Measurements from ENCODE around the gene LDLRAD4. TPM values are rescaled to one million over a fixed set of nuclear protein-coding genes. Genes with fewer than 3 reads are reported as not detected.

LDLRAD4 gene
- total and polyA plus RNA-seq, 2 experiments from 2014 or later = 0.73 to 1.9 TPM

- H2AFZ ChIP-seq = no peak overlapping the region
- ATAC-seq = no peak
- peaks cover 5% of the 10 kb centered on the region; the same call in 2 of the 3 replicates for H3K4me1 Mint-ChIP-seq
- no peak overlapping the region for H3K27ac Mint-ChIP-seq
- H3K36me3 Mint-ChIP-seq (ENCODE audit: low read depth) = no peaks in the 10 kb centered on the region
- H3K4me2 ChIP-seq = no peak overlapping the region
- TF ChIP-seq CTCF (conservative IDR thresholded peaks at IDR 0.05; ENCODE audit: low read depth in 2 of 2) = no peak
- no peak for TF ChIP-seq CREB1 (CRISPR knock-in tag; IDR thresholded peaks at IDR 0.05; ENCODE audit: low read depth)
- no peak for TF ChIP-seq REST (IDR thresholded peaks at IDR 0.05; ENCODE audit: unreplicated experiment)
- H3K4me1 ChIP-seq (ENCODE audit: insufficient read depth) = no peaks in the 10 kb centered on the region
- H3K27me3 Mint-ChIP-seq (ENCODE audit: insufficient read depth, low read depth, poor library complexity) = peaks cover 8% of the 10 kb centered on the region
- no peaks in the 10 kb centered on the region for H3K36me3 ChIP-seq (ENCODE audit: insufficient read depth)
- no peak for DNase-seq (ENCODE audit: low spot score)
- H3K27ac ChIP-seq (ENCODE audit: low read depth) = no peak overlapping the region
- no peak overlapping the region for H3K4me3 ChIP-seq
- H3K79me2 ChIP-seq (replicated peaks; ENCODE audit: insufficient read depth) = no peaks in the 10 kb centered on the region
- H3K9me3 Mint-ChIP-seq = no peaks in the 10 kb centered on the region; the same call in 2 of the 3 replicates
- no peaks in the 10 kb centered on the region for H3K27me3 ChIP-seq (ENCODE audit: insufficient read depth)
- no peaks in the 10 kb centered on the region for H3F3A ChIP-seq (replicated peaks; ENCODE audit: low read depth)
- H4K20me1 ChIP-seq (replicated peaks; ENCODE audit: insufficient read depth) = no peaks in the 10 kb centered on the region
- H3K9me2 ChIP-seq (ENCODE audit: insufficient read depth) = no peaks in the 10 kb centered on the region
- H3K4me3 Mint-ChIP-seq = no peak overlapping the region
Measured at GRCh38 chr18:13624563-13625237, 406.1 kb downstream of the LDLRAD4 start.

GRCh38 chr18:13625355-13625754 is 406.8 kb downstream of the LDLRAD4 start:
- H3K4me3 Mint-ChIP-seq = no peak overlapping the region
- DNase-seq (ENCODE audit: low spot score) (no peak), ATAC-seq (peak; percentile 47)
- TF ChIP-seq EZH2 (IDR thresholded peaks at IDR 0.05; ENCODE audit: low read depth, unreplicated experiment) (no peak), ETS1 (IDR thresholded peaks at IDR 0.05) (no peak), JUNB (IDR thresholded peaks at IDR 0.05; ENCODE audit: unreplicated experiment) (no peak), POLR2AphosphoS5 (IDR thresholded peaks at IDR 0.05; ENCODE audit: low read depth) (no peak), STAT1 (IDR thresholded peaks at IDR 0.05; ENCODE audit: unreplicated experiment) (no peak), REST (IDR thresholded peaks at IDR 0.05; ENCODE audit: unreplicated experiment) (no peak)

More at GRCh38 chr18:13625355-13625754, 406.8 kb downstream of the LDLRAD4 start:
- Histone ChIP-seq H3K9me2 (ENCODE audit: insufficient read depth) (no peaks in the 10 kb centered on the region), H3K27ac (ENCODE audit: low read depth) (no peak overlapping the region), H3K27me3 (ENCODE audit: insufficient read depth) (no peaks in the 10 kb centered on the region), H3K79me2 (replicated peaks; ENCODE audit: insufficient read depth) (no peaks in the 10 kb centered on the region), H3K4me3 (no peak overlapping the region), H3K4me1 (ENCODE audit: insufficient read depth) (no peaks in the 10 kb centered on the region), H4K20me1 (replicated peaks; ENCODE audit: insufficient read depth) (no peaks in the 10 kb centered on the region), H3K4me2 (no peak overlapping the region), H3K36me3 (ENCODE audit: insufficient read depth) (no peaks in the 10 kb centered on the region), H3F3A (replicated peaks; ENCODE audit: low read depth) (no peaks in the 10 kb centered on the region), H2AFZ (no peak overlapping the region)
- Mint-ChIP-seq H3K4me1 (peaks cover 9% of the 10 kb centered on the region), H3K27me3 (ENCODE audit: insufficient read depth, low read depth, poor library complexity) (peaks cover 8% of the 10 kb centered on the region), H3K36me3 (ENCODE audit: low read depth) (no peaks in the 10 kb centered on the region), H3K27ac (no peak overlapping the region), H3K9me3 (no peaks in the 10 kb centered on the region; the same call in 2 of the 3 replicates)

Data from GM23338 (cell line).